ENCODE results near the gene CPEB3. TPM values are rescaled to one million over a fixed set of nuclear protein-coding genes. Genes with fewer than 3 reads are reported as not detected.
A peak's percentile ranks its signal among the peaks of the same experiment; 100 is the strongest.

The CPEB3 gene
- total and polyA plus RNA-seq, 9 of the 15 experiments (the other 6 are each of a cell fraction or from before 2014, with no cell fraction given): 0.15 to 1.2 (median 0.51) TPM

DNA sequence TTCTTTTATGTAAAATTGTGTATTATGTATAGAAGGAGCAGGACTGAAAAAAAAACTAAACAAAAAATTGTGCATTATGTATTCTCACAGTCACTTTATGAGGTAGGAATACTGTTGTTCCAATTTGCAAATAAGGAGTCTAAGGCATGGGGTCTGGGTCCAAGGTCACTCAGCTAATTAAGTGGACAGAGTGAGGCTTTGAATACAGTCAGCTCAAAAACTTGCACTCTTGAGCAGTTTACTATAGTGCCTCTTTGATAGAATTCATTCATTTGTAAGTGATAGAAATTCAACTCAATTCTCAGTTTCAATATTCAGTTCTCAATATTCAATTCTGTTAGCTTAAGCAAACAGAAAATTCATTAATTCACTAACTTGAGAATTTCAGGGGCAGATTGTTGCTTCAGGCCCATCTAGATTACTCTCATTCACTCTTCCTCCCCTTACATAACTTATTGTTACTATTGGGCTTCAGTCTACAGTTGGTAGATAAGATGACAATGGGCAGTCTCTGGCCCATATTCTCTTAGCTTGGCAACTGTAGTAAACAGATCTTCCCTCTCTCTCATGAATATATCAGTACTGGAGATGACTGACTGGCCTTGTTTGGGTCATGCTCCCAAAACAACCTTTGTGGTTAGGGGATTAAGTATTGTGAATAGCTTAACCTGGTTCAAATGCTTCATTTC is 280.7 kb downstream of the CPEB3 start:
- ATAC-seq (no peak), DNase-seq (ENCODE audit: extremely low read depth in 1 of 4, low spot score in 3 of 4) (no peak), FAIRE-seq (no peak)
- Histone ChIP-seq H3K4me1 (replicated peaks in 1 of 2; ENCODE audit: control insufficient read depth in 2 of 2, insufficient read depth in 2 of 2, low read length in 2 of 2) (no peaks in the 10 kb centered on the region; a peak in 1 of 5 replicates), H3K4me3 (no peak overlapping the region), H3K27me3 (ENCODE audit: control insufficient read depth in 2 of 2, insufficient read depth in 2 of 2, low read length in 2 of 2) (no peaks in the 10 kb centered on the region), H3K27ac (ENCODE audit: extremely low read depth, low read depth, low read length) (peak overlapping the region; percentile 1; the same call in 1 of the 3 replicates), H3K36me3 (ENCODE audit: control insufficient read depth, insufficient read depth, low read length) (peaks cover 58% of the 10 kb centered on the region), H3K9ac (ENCODE audit: insufficient read depth in 1 of 2, low read depth in 2 of 2, low read length in 2 of 2) (no peak overlapping the region), H3K79me2 (ENCODE audit: control insufficient read depth, insufficient read depth, low read length) (no peaks in the 10 kb centered on the region), H3K4me2 (ENCODE audit: insufficient read depth, low read length) (no peak overlapping the region), H3K9me3 (replicated peaks; ENCODE audit: control insufficient read depth, insufficient read depth, low read depth, low read length) (no peaks in the 10 kb centered on the region), H2AFZ (ENCODE audit: low read depth, low read length) (no peak overlapping the region), H4K20me1 (replicated peaks; ENCODE audit: control insufficient read depth, insufficient read depth, low read length) (no peaks in the 10 kb centered on the region), H3K9me1 (ENCODE audit: control insufficient read depth, insufficient read depth, low read length) (no peaks in the 10 kb centered on the region)
- TF ChIP-seq ZNF551 (CRISPR knock-in tag; IDR thresholded peaks at IDR 0.05) (no peak), E2F3 (CRISPR knock-in tag; IDR thresholded peaks at IDR 0.05) (no peak), NFE2 (IDR thresholded peaks at IDR 0.05; ENCODE audit: low read depth) (no peak), PML (IDR thresholded peaks at IDR 0.05; ENCODE audit: low read length) (no peak), XRCC5 (IDR thresholded peaks at IDR 0.05; ENCODE audit: low read depth, low read length) (no peak), DPF2 (IDR thresholded peaks at IDR 0.05) (no peak), ZNF143 (CRISPR knock-in tag; IDR thresholded peaks at IDR 0.05) (no peak), ZNF175 (CRISPR knock-in tag; IDR thresholded peaks at IDR 0.05; ENCODE audit: low read depth) (no peak), KLF16 (IDR thresholded peaks at IDR 0.05) (no peak), ZSCAN32 (CRISPR knock-in tag; IDR thresholded peaks at IDR 0.05) (no peak), CHD1 (IDR thresholded peaks at IDR 0.05; ENCODE audit: low read length) (no peak), SAFB2 (IDR thresholded peaks at IDR 0.05; ENCODE audit: borderline replicate concordance, low read depth, low read length, severe bottlenecking) (no peak), RAD51 (IDR thresholded peaks at IDR 0.05; ENCODE audit: borderline replicate concordance, low read depth) (no peak)
- no TSS peak for BruUV-seq (replicated peaks)
- POLR2A ChIA-PET: interaction anchor here (0.6 to 1.7 kb wide), 3 partner anchors 10 to 86 kb away, joined by 3 to 6 read pairs (median 3); partner anchors contain the start of gene BTAF1
- intact Hi-C loops (cut with micrococcal nuclease) (no loop called here), in situ Hi-C loops (cut with MboI) (no loop called here)
- CTCF ChIA-PET (ENCODE audit: low intra/inter-chr PET ratio): no interaction called here

Measured in K562 (cell line).